NCI-H82 treated with DMSO at 0.1 percent for 48 hours (cell line): ENCODE results near the gene PDE8A.
"Not testable (repeated sequence)": the region's sequence is repeated elsewhere in the genome, so short reads cannot be mapped to it uniquely, and the experiment has no call there.

Experiments used
- DNase-seq: peaks from one replicate; lab custom pipeline; 2025; ENCODE audit not compliant: unreplicated experiment; lab: John Stamatoyannopoulos, UW

PDE8A gene

DNA sequence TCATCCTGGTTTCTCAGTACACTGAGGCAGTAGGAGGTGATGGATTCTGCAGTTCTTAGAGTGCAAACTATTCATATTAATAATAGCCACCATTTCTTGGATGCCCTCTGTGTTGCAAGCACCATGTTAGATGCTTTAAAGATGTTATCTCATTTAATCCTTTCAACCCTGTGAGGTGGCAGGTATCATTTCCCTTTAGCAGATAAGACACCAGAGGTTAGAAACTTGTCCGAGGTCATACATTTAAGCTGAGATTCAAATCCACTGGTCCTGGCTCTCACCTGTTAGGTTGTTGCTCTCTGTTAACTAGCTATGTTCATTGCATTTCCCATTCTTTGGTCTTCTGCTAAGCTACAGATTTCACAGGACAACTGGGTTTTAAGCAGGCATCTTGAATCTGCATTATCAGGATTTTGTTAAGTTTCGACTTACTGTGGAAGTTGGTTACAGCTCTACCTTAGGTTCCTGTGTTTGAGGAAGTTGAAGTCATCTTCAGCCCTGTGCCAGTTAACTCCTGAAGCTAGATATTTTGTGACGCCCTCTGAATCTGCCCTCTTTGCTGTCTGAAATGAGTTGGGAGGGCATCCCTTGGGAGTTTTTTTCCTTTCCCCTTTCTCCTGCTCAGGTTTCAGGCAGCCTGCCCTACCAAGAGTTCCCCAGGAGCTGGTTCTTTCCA is 6.4 kb downstream of the PDE8A start:
- DNase-seq: no peak

- DNase-seq: no peak
Measured at GRCh38 chr15:84988909-84989644, 7.4 kb downstream of the PDE8A start.

GRCh38 chr15:84990507-84990906 is 8.9 kb downstream of the PDE8A start:
- DNase-seq: no peak

GRCh38 chr15:84991014-84991712 is 9.5 kb downstream of the PDE8A start:
- DNase-seq: no peak

DNA sequence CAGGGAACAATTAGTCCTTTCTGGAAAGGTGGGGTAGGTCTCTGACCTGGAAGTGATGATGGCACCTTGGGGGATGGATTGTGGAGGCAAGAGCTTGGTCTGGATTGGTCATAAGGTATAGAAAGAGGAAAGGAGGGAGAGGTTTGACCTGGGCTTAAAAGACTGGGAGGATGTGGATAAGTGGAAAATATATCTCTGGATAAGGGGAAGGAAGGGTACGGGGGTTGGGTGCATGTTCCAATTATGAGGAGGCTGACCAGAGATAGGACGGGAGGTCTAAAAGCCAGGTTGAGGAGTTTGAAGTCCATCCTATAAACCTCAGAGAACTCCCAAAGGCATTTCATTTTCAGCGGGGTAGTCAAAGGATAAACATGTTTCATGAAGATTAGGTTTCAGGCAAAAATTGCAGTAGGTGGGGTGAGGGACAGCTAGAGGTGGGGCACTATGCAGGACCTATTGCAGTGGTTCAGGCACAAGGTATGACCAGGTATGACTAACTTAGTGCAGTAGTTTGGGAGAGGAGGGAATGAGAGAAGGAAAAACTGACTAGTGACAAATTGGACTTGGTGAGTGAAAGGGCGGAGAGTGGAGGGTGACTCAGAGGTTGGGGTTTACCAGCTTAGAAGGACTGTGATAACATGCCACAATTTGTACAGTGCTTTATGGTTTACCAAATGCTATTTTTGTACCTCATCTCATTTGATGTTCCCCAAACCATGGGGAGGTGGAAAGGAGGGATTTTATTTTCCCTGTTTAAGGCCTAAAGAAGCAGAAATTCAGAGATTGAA is 10.7 kb downstream of the PDE8A start:
- DNase-seq: no peak

- DNase-seq: no peak
Measured at GRCh38 chr15:84996055-84996454, 14.4 kb downstream of the PDE8A start.

- DNase-seq: not testable (repeated sequence)
Measured at GRCh38 chr15:84996714-84997113, 15.1 kb downstream of the PDE8A start.

- not testable (repeated sequence) for DNase-seq
Measured at GRCh38 chr15:84997214-84997613, 15.6 kb downstream of the PDE8A start.

- no peak for DNase-seq
Measured at GRCh38 chr15:85000189-85000864, 18.7 kb downstream of the PDE8A start.

GRCh38 chr15:85000937-85001336 is 19.3 kb downstream of the PDE8A start:
- DNase-seq: no peak

- DNase-seq: no peak
Measured at GRCh38 chr15:85002517-85002916, 20.9 kb downstream of the PDE8A start.

- no peak for DNase-seq
Measured at GRCh38 chr15:85003593-85004312, 22.1 kb downstream of the PDE8A start.

DNA sequence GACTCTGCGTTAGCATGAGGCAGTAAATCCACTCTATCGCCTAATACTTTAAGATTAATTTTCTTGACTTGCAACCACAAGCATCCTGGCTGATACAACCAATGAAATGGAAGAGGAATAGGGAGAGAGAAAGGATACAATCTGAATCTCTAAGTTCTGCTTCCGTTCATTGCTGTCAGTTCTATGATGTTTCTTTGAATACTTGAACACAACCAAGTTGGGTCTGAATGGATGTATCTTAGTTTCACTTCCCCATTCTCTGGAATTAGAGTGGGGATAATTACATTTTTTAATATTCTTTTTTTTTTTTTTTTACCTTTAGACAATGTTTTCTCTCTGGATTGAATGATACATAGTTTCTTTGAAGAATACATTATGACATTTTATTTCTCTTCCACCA is 22.9 kb downstream of the PDE8A start:
- DNase-seq: no peak

DNA sequence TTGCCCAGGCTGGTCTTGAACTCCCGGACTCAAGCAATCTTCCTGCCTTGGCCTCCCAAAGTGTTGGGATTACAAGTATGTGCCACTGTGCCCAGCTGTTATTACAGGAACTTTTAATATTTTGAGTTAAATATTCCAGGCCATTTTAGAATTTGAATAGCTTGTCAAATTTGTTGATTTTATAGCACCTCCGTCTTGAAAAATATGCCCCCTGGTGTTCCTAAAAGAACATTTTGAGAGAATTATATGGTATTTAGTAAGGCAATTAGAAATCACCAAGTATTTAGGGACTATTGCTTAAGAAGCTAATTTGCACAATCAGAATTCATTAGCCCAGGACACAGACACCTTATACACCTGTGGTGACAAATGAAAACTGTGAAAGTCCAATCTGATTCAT is 23.7 kb downstream of the PDE8A start:
- no peak for DNase-seq

- no peak for DNase-seq
Measured at GRCh38 chr15:85005746-85006145, 24.1 kb downstream of the PDE8A start.

- DNase-seq: no peak
Measured at GRCh38 chr15:85006201-85006600, 24.5 kb downstream of the PDE8A start.

- no peak for DNase-seq
Measured at GRCh38 chr15:85006655-85007054, 25.0 kb downstream of the PDE8A start.

GRCh38 chr15:85007137-85007536 is 25.5 kb downstream of the PDE8A start:
- no peak for DNase-seq

GRCh38 chr15:85007741-85008397 is 26.2 kb downstream of the PDE8A start:
- DNase-seq: no peak
